ENCODE measurements around the gene AFG1L.

DNA sequence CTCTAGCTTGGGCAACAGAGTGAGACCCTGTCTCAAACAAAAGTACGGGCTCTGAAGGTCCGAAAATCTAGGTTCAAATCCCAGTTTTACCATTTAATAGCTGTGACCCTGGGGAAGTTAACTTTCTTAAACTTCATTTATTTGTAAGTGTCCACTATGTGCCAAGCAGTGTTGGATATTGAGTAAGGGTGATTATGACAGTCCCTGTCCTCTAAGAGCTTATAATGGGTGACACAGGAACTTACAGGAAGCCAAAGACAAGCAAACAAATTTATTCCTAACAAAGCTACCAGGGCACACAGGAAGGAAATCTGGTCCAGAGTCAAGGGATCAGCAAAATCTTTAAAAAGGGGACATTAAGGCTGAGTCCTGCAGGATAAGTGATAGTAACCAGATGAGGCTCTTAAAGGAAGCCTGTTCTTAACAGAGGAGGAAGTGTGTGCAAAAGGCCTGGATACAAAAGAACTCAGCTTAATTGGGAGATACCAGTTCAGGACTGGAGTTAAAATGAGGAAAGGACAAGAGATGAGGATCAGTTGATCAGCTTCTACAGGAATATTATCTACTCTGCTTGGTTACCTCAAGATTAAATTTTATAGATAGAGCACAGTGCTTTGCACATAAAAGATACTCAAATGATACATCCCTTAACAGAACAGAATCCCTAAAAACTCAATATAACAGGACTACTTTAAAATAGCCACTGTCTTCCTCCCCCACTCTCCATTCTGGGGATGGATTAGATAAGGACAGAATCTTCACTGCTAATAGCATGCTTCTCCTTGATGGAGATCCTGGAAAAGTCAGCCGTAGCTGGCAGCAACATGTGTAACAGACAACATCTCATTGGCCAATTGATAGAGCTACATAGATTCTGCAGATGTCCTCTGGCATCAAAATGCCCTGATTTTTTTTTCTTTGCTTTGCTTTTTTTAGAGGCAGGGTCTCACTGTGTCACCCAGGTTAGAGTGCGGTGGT lies 40.1 kb upstream of the AFG1L start:
- TF ChIP-seq EZH2 (IDR thresholded peaks at IDR 0.05; ENCODE audit: insufficient read depth, poor library complexity, severe bottlenecking) (no peak), EZH2phosphoT487 (IDR thresholded peaks at IDR 0.05; ENCODE audit: insufficient read depth, low read depth) (no peak)
